A673 (cell line): Measurements from ENCODE around the gene INPP5A.

Source experiments
- EZH2 ChIP-seq: fragments of 200-600 bp; sonication (generic); IDR thresholded peaks from 2 replicates; pipeline ENCODE4 v1.6.1; 2017; ENCODE audit warnings: borderline replicate concordance, low read depth, mild to moderate bottlenecking, mixed read lengths, antibody characterized with exemption, low read length; ENCODE audit not compliant: poor library complexity, severe bottlenecking
- TF ChIP-seq, protein P1 (sequence below): fragments of 300-800, 200-600 bp; sonication (generic); conservative IDR thresholded peaks from 2 replicates; pipeline ENCODE4 v1.5.1; 2017; ENCODE audit warnings: low read depth, mild to moderate bottlenecking, antibody characterized with exemption, low read length, moderate library complexity, mixed read lengths

DNA sequence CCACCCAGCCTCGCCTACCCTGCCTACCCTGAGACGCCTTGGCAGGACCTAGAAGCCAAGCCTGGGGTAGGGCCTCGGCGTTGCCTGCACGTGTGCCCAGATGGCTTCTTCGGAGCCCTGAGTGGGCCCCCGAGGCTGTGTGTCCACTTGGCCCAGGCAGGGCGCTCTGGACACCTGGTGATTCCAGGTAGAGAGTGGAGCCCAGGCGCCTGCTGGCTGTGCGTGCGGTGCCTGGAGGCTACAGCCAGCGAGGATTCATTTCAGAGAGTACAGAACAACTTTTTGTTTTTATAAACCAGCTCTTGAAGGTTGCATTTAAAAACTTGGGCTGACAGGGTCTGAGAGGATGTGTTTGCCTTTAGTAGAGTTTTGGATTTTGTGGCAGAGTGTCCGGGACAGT lies 208.4 kb downstream of the INPP5A start:
- TF ChIP-seq, protein P1, sequence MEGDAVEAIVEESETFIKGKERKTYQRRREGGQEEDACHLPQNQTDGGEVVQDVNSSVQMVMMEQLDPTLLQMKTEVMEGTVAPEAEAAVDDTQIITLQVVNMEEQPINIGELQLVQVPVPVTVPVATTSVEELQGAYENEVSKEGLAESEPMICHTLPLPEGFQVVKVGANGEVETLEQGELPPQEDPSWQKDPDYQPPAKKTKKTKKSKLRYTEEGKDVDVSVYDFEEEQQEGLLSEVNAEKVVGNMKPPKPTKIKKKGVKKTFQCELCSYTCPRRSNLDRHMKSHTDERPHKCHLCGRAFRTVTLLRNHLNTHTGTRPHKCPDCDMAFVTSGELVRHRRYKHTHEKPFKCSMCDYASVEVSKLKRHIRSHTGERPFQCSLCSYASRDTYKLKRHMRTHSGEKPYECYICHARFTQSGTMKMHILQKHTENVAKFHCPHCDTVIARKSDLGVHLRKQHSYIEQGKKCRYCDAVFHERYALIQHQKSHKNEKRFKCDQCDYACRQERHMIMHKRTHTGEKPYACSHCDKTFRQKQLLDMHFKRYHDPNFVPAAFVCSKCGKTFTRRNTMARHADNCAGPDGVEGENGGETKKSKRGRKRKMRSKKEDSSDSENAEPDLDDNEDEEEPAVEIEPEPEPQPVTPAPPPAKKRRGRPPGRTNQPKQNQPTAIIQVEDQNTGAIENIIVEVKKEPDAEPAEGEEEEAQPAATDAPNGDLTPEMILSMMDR, result no peak
- TF ChIP-seq EZH2, result no peak
